ENCODE measurements around the gene RYR1.
A peak's percentile ranks its signal among the peaks of the same experiment; 100 is the strongest.
"Not testable (repeated sequence)": the region's sequence is repeated elsewhere in the genome, so short reads cannot be mapped to it uniquely, and the experiment has no call there.

Gene RYR1

DNA sequence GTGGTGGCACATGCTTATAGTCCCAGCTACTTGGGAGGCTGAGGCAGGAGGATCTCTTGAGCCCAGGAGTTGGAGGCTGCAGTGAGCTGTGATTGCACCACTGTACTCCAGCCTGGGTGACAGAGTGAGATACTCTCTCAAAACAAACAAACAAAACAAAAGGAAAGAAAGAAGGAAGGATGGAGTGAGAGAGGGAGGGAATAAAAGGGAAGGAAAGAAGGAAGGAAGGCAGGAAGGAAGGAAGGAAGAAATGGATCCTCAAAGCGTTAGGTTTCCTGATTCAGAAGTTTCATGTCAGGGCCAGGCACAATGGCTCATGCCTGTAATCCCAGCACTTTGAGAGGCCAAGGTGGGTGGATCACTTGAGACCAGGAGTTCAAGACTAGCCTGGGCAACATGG is 84.5 kb downstream of the RYR1 start:
- not testable (repeated sequence) for DNase-seq

DNA sequence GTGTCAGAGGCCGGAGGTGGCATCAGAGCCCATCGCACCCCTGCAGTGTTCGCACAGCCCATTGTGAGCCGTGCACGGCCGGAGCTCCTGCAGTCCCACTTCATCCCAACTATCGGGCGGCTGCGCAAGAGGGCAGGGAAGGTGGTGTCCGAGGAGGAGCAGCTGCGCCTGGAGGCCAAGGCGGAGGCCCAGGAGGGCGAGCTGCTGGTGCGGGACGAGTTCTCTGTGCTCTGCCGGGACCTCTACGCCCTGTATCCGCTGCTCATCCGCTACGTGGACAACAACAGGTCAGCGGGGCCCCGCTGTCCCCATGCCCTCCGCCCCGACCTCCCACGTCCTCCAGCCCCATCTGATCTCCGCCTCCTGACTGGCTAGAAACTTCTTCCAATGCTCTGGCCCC is 85.7 kb downstream of the RYR1 start:
- DNase-seq, result no peak

DNA sequence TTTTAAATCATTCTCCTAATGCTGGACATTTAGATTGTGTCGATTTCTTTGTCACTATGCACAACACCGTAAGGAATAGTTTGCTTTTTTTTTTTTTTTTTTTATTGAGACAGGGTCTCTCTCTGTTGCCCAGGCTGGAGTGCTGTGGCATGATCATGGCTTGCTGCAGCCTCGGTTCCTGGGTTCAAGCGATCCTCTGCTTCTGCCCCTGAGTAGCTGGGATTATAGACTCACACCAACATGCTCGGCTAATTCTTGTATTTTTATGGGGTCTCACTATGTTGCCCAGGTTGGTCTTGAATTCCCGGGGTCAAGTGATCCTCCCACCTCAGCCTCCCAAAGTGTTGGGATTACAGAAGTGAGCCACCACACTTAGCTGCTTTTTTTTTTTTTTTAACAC is 86.5 kb downstream of the RYR1 start:
- no peak for DNase-seq

DNA sequence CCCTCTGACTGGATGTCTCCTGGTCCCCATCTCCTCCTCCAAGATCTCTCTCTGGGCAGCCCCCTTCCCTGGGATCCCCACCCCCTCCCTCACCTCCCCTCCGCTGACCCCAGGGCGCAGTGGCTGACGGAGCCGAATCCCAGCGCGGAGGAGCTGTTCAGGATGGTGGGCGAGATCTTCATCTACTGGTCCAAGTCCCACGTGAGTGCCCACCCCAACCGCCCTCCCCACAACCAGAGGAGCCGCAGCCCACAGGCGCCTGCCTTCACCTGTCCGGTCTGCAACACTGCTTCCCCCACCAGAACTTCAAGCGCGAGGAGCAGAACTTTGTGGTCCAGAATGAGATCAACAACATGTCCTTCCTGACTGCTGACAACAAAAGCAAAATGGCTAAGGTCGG is 89.4 kb downstream of the RYR1 start:
- no peak for DNase-seq

DNA sequence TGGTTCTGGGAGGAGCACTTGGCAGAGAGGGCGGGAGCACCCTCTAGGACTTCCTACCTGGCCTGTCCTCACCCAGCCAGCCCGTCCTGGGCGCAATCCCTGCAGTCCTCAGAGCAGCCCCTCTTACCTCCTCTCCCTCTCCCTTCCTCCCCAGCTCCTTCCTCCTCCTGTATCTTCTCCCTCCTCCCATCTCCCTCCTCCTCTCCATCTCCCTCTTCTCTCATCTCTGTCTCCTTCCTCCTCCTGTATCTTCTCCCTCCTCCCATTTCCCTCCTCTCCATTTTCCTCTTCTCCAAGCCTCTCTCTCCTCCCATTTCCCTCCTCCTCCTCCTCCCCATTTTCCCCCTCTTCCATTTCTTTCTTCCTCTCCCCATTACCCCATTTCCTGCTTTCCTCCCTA is 89.8 kb downstream of the RYR1 start:
- DNase-seq, result no peak

DNA sequence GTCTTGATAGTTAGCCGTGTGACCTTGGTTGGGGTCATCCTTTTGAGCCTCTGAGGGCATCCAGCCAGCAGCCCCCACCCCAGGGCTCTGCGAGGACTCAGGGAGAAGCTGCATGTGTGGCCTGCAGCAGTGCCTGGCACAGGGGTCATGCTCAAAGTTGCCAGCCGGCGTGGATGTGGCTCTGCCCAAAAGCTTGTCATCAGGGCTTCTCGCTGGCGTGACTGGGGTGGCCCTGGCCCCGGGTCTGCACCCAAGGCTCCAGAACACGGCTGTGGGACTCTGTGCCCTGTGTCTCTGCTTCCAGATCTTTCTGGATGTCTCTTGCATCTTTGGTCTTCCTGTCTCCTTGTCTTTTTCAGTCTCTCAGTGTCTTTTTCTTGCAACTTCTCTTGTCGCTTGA is 90.9 kb downstream of the RYR1 start:
- no peak for DNase-seq

DNA sequence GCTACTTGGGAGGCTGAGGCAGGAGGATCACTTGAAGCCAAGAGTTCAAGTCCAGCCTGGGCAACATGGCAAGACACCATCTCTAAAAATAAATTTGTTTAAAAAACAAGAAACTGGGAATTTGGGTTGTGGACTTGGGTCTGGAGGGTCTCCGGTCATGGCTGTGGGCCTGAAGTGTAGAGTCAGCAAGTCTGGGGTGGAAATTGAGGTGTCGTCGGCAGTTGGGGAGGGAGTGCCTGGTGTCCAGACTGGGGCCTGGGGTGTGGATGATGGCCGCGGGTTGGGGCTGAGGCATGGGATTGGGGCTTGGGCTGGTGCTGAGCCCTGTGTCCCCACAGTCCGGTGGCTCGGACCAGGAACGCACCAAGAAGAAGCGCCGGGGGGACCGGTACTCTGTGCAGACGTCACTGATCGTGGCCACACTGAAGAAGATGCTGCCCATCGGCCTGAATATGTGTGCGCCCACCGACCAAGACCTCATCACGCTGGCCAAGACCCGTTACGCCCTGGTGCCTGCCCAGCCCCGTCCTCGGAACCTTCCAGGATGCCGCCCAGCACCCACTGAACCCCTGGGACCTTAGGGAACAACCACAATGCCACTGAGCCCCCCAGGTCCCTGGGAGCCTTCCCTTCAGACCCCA is 91.6 kb downstream of the RYR1 start:
- DNase-seq, result no peak

DNA sequence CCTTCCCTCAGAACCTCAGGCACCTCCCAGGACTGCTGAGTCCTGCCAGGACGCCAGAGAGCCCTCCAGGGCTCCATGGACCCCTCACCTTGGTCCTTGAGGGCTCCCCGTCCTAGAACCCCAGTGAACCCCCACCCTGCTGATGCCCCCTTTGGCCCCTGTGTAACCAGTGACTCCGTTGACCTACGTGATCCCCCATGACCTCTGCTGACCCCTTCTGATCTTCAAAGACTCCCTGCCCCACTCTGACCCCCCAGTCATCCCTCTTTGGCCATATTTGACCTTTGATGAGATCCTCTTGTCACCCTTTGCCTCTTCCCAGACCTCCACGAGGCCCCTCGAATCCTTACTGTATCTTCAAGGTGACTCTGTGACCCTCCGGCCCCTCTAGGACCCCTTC is 92.9 kb downstream of the RYR1 start:
- DNase-seq, result no peak

DNA sequence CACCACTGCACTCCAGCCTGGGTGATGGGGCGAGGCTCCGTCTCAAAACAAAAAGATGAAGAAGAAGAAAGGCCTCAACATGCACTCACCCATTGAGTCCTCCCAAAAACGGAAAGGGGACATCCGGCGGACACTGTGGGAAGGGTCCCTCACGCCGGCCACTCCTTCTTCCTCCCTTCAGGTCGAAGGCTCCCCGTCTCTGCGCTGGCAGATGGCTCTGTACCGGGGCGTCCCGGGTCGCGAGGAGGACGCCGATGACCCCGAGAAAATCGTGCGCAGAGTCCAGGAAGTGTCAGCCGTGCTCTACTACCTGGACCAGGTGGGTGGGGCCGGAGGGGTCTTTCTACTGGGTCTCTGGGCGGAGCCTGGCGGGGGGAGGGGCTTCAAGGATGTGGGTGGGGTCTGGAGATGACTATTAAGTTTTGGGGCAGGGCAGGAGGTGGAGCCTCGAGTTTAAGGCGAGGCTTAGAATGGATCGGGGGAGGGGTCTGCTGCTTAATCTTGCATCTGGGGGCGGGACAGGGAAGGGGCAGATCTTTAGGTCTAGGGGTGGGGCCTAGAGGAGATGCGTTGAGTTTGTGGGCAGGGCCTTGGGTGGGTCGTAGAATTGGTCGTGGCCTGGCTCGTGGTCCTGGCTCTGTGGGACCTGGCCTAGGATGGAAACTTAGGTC is 94.1 kb downstream of the RYR1 start:
- DNase-seq, result no peak

DNA sequence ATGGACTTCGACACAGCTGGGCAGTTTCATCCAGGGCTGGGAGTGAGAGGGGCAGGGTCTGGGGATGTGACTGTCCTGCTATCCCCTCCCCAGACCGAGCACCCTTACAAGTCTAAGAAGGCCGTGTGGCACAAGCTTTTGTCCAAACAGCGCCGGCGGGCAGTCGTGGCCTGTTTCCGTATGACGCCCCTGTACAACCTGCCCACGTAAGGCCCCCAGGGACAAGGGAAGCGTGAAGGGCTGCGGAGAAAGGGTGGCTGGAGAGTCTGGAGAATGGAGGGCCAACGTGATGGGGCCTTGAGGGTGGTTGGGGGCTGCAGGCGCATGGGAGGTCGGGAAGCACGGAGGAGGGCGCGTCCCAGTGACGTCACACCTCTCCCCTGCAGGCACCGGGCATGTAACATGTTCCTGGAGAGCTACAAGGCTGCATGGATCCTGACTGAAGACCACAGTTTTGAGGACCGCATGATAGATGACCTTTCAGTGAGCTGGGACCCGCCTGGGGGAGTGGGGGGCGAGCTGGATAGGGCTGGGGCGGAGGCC is 94.8 kb downstream of the RYR1 start:
- no peak for DNase-seq

DNA sequence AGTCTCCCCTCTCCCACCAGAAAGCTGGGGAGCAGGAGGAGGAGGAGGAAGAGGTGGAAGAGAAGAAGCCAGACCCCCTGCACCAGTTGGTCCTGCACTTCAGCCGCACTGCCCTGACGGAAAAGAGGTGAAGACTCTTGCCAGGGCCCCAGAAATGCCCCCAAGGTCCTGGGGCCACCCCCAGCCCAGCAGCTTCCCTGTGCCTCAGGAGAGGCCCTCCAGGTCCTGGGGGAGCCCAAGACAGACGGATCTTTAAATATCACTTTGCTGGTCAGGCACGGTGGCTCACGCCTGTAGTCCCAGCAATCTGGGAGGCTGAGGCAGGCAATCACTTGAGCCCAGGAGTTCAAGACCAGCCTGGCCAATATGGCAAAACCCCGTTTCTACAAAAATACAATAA is 95.4 kb downstream of the RYR1 start:
- DNase-seq, result no peak

DNA sequence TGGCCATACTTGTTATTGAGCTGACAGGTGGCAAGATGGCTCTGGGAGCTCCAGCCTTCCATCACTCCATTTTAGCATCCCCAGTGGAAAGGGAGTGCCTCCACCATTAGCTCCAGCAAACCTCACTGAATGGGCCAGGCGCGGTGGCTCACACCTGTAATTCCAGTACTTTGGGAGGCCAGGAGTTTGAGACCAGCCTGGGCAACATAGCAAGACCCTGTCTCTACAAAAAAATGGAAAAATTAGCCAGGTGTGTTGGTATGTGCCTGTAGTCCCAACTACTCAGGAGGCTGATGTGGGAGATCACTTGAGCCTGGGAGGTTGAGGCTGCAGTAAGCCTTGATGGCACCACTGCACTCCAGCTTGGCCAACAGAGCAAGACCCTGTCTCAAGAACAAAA is 98.0 kb downstream of the RYR1 start:
- no peak for DNase-seq

DNA sequence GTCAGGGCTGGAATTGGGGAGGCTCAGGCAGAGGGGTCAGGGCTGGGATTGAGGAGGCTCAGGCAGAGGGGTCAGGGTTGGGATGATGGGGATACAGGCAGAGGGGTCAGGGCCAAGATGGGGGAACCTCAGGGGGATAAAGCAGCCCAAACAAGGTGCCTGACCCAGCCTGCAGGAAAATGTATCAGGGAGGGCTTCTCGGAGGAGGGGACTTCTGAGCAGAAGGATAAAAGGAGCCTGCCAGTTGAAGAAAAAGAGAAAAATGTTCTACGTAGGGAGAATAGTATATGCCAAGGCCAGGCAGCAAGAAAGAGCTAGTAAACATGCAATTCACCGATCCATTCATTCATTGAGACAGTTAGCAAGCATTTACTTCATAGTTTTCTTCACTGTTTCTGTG is 99.4 kb downstream of the RYR1 start:
- no peak for DNase-seq

DNA sequence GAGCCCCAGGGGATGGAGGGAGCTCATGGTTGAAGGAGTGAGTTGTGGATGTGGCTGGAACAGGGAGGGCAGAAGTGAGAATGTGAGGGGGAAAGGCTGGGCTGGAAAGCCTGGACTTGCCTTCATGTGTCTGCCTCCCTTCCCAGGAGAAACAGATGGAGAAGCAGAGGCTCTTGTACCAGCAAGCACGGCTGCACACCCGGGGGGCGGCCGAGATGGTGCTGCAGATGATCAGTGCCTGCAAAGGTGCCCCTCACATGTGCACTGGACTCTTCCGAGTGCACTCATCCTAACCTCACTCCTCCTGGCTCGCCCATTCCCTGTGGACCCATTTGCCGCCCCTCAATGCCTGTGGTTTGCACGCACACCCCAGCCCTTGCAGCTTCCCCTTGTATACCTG is 101.1 kb downstream of the RYR1 start:
- no peak for DNase-seq

DNA sequence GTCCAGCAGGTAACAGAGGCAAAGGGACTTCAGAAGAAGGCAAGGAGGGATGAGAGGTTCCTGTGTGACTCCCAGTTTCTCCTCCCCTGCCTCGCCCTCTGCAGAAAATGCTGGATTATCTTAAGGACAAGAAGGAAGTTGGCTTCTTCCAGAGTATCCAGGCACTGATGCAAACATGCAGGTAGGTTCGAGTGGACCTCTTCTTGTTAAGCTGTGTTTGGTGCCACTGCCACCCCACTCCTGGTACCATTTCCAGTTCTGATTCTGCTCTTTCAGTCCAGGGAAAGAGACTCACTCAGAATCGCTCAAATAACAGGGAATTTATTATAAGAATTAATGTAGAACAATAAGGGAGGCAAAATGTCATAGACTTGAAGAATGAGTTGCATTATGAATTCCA is 101.7 kb downstream of the RYR1 start:
- DNase-seq, result no peak

DNA sequence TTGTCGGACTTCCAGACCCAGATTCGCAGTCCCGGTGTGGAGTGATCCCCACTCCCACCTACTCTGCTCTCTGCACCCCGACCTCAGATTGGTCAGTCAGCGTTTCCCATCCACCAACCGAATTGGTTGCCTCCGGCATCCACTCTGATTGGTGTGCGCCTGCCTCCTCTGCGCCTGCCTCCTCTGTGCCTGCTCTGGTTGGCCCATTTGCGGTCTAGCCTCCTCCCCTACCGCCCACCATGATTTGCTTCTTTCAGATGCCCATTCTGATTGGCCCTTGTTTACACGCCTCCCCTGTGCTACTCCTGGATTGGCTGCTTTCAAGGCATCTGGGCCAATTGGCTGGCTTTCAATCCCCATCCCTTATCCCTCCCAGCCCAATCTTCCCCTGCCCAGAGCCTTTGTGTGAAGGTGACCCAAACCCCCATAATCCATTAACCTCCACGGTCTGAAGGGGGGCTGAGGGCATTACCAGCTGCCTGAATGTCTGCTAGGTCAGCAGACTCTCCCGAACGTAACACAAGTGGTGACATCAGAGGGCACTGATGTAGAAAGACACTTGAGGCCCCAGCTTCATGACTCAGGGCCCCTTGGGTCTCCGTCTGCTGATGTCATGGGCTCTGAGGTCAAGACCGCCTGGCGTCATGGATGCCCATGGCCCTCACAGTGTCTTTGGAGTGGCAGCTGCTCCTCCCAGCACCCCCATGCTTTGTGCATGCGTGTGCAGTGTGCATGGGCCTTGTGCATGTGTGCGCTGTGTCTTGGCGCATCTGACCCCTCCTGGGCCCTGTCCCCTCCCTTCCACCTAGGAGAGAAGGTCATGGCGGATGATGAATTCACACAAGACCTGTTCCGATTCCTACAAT is 103.8 kb downstream of the RYR1 start:
- DNase-seq, result no peak

DNA sequence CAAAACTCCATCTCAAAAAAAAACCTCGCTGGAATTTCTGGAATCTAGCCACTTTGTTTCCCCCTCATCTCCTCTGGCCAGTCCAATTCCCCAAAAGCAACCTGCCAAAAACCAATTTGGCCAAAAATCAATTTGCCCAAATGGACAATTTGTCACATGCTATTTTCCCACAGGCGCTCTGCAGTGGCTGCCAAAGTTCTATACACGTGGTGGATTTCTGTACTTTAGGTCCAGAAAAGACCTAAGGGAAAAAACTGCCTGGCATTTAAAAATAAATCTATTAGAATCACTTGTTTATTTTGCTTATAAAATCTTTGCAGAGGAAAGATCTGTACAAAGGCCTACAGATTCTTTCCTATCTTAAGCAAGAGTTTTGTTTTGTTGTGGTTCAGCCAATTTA is 104.9 kb downstream of the RYR1 start:
- DNase-seq, result no peak

DNA sequence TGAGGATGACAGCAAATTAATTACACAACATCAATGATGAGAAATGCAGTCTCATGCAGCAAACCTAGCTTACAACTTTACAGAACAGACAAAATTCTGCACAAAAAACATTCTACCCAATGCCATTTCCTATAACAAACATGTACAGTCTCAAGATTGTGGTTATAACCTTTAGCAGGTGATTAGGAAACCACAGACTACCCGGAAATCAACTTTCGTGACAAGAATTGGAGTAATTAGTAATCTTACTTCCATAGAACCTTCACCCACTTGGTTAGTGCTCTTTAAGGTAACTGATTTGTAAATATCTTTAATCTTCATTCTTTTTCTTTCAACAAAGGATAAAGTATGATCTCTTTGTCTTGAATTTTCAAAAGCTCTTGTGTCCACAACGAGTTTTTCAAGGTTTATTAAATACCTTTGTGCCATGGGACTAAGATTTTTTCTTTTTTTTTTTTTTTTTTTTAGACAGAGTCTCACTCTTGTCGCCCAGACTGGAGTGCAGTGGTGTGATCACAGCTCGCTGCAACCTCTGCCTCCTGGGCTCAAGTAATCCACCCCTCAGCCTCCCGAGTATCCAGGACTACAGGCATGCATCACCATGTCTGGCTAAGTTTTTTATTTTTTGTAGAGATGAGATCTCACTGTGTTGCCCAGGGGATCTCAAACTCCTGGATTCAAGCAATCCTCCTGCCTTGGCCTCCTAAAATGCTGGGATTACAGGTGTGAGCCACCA is 105.5 kb downstream of the RYR1 start:
- DNase-seq, result peak in 1 of 2 experiments; percentile 22

DNA sequence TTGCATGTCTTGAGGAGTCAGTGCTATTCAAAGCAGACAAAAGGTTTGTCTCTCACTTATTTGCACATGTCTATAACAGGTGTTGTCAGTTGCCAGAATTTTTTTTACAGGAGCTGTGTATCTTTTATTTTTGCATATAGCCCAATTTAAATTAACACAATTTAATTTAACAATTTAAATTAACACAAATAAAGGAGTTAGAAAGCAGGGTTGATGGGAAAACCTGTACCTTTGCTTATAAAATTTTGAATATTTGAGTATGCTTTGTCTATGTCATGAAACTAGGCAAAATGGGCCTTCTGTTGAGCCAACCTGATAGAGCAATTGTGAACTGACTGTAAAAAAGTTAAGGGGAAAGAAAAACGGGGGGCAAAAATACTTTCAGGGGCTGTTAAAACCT is 106.3 kb downstream of the RYR1 start:
- no peak for DNase-seq

DNA sequence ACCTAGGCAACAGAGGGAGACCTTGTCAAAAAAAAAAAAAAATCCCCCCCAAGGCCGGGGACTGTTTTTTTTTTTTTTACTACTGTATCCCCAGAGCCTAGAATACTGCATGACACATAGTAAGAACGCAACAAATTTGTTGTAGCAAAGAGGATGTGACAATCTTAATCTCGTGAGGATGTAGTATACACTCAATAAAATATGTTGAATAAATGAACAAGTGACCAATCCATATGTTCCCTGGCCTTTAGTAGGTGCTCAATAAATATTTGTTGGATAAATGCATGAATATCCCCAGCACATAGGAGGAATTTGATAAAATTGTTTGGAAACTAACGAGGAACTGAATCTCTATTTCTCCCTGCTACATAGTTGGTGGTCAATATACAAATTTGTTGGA is 108.5 kb downstream of the RYR1 start:
- DNase-seq, result no peak

DNA sequence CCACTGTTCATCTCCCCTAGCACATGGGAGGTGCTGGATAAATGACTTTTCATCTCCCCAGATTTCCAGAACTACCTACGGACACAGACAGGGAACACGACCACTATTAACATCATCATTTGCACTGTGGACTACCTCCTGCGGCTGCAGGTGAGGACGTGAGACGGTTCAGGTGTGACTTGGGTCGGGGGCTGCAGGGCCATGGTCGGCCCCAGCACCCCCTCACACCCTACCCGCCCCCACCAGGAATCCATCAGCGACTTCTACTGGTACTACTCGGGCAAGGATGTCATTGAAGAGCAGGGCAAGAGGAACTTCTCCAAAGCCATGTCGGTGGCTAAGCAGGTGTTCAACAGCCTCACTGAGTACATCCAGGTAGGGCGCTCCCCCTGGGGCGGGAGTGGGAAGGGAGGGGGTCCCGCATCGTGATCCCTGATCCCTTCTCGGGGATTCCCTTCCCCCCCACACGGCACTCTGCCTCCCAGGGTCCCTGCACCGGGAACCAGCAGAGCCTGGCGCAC is 109.9 kb downstream of the RYR1 start:
- no peak for DNase-seq

DNA sequence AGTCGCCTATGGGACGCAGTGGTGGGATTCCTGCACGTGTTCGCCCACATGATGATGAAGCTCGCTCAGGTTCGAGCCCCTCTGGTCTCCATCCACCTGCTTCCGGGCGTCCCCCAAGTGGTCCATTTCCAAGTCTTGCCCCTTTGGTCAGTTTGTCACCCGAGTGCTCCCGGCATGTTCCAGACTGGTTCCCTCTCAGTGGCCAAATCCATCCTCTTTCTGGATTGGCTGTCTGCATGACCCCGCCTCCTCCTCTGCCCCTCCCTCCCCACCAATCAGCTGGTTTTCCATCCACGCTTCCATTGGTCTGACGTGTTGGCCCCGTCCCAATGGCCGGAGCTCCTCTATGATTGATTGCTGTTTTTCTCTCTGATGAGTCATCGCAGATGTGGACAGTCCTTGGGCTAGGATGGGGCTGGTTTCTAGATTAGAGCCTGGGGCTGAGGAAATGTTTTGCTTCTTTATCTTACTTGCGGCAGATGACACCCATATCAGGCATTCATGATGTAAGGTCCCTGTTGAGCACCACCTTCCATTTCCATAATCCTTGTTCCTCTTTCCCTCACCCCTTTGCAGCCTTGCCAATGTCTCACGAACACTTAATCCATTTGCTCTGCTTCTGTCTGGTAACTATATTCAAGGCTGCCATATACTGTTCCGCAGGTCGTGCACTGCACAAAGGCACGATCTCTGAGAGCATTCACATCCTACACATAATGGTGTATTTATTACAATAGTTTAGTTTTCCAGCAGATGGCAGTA is 110.5 kb downstream of the RYR1 start:
- no peak for DNase-seq
